GM12878 (cell line): ENCODE data around the gene SIRT5.

Experiments used
- GABPA ChIP-seq: IDR thresholded peaks from 2 replicates; pipeline ENCODE4 v1.6.1; 2014; ENCODE audit warnings: antibody characterized with exemption, low read depth, mild to moderate bottlenecking, inconsistent platforms
- JUNB ChIP-seq: IDR thresholded peaks from 2 replicates; pipeline ENCODE4 v1.6.1; 2016; ENCODE audit warnings: antibody characterized with exemption, mild to moderate bottlenecking

DNA sequence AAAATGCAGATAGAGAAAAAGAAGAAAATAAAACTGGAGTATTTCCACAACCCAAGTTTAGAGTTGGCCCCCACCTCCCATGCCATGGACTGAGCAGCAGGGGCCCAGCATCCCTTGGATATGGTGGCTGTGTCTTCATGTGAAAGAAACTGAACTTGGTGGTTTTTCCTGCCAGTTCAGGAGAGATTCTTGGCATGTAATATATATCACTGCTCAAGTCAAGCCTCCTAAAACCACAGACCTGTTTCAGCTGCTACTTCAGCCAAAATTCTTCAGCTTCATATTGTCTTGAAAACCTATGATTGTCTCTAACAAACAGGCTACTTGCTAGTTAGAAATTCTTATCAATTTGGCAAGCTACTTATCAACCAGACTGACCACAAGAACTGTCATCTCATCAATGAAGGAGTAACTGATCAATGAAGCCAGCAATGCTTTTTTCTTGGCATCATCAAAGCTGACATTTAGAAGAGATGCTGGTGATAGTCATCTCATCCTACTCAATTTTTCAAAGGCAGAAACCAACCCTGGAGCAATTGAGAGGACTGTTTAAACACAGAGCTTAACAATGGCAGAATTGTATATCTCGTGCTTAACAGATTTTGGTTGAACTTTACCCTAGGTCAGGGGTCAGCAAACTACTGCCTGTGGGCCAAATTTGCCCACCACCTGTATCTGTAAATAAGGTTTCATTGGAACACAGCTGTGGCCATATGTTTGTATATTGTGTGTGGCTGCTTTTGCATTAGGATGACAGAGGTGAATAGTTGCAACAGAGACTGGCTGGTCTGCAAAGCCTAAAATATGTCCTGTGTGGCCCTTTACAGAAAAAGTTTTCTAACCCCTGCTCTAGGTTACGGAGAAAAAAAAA lies 30.4 kb downstream of the SIRT5 start:
- TF ChIP-seq GABPA (no peak), JUNB (no peak)
